Measurements from ENCODE around the gene ZIC4.

ZIC4 gene

GRCh38 chr3:147356145-147356908 lies 50.0 kb downstream of the ZIC4 start:
- no peak for DNase-seq (ENCODE audit: low read depth in 1 of 2, low spot score in 1 of 2)

DNA sequence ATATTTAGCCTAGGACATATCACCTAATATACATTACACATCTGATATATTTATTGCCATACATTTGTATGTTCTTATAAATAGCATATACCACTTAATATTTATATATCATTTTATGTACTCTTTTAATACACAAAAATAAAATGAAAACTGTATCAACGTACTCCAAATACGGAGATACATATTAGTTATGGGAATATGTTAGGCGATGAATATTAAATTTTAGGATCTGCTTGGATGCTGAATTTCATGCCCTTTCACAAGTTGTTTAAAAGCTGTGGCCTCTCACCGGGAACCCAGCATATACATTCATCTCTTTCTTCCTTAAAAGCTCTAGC lies 50.6 kb downstream of the ZIC4 start:
- no peak for DNase-seq (ENCODE audit: low read depth in 1 of 2, low spot score in 1 of 2)

- DNase-seq (ENCODE audit: low read depth in 1 of 2, low spot score in 1 of 2): no peak
Observed at GRCh38 chr3:147355084-147355752, 51.1 kb downstream of the ZIC4 start.

DNA sequence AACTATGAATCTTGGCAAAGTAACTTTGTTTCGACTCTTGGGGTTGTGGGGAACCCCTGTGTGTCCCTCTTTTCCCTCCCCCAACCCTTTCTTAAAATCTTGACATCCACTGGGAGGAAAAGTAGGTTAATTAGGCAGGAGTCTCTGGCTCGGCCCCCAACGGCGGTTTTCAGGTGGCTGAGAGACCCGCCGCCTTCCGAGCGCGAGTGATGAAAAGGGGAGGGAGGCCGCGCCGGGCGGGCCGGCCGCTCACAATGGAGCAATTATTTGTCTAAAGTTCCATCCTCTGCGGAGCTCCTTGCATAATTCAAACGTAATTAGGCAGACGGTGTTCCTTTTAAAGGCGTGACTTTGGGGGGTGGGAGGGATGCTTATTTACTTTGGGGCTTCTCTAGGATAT lies 51.7 kb downstream of the ZIC4 start:
- no peak for DNase-seq (ENCODE audit: low read depth in 1 of 2, low spot score in 1 of 2)

DNA sequence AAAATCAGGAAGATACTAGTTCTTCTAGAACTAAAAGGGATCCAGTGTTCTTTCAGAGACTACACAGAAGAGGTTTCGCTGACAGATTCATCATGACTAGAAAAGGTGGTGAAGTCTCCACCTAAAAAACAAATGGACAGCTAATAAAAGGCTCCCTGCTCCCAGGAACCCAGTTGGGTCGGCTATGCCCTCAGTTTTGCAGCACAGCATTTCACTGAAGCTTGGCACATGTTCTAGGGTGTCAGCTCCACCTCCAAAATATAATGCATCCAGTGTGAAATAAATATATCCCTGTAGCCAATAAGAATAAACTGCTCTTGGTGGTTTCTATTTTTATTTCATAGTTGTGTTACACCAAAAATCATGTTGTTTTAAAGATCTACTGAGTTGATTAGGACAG lies 55.0 kb downstream of the ZIC4 start:
- DNase-seq (ENCODE audit: low read depth in 1 of 2, low spot score in 1 of 2): no peak

DNA sequence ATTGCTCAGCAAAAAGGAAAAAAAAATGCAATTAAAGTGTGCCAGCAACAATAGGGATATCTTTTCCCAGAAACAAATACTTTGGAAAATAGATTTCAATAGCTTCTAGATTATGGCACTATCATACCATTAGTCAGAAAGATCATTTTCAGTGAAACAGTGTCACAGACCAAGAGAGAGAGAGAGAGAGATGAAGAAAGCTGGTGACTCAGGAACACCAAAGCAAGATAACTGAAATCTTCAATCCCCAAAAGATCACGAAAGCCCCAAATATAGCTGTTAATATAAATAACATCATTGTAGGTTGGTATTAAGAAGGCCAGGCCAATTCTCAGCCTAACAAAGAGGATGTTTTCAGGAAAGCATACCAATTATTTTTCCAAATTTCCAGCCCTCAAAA lies 57.4 kb downstream of the ZIC4 start:
- DNase-seq (ENCODE audit: low read depth in 1 of 2, low spot score in 1 of 2): no peak

DNA sequence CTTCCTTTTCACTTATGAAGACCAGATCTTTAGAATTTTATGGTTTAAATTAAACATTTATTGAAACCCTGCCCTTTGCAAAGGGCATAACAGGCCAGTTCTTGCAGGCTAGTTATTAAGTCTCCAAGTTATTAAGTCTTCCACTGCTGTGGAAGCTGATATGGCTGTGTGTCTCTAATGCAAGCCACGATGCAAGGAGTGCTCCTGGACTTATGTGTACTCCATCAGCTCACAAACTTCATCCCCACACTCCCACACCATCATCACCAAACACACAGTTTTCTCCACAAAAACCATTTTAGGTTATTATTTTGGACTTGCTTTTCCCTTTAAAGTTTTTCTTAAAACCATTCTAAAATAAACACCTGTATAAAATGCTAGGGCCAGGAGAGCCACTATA lies 62.4 kb downstream of the ZIC4 start:
- DNase-seq (ENCODE audit: low read depth in 1 of 2, low spot score in 1 of 2): no peak

GRCh38 chr3:147341727-147342126 lies 64.6 kb downstream of the ZIC4 start:
- no peak for DNase-seq (ENCODE audit: low read depth in 1 of 2, low spot score in 1 of 2)

- DNase-seq (ENCODE audit: low read depth in 1 of 2, low spot score in 1 of 2): no peak
Observed at GRCh38 chr3:147336543-147337278, 69.6 kb downstream of the ZIC4 start.

All from activated T-helper 1 cell treated with anti-CD3 and anti-CD28 coated beads, Interleukin-2, amount 50 U/mL, for 16 hours (primary cell).